ENCODE data around the gene CDH4.

The CDH4 gene

DNA sequence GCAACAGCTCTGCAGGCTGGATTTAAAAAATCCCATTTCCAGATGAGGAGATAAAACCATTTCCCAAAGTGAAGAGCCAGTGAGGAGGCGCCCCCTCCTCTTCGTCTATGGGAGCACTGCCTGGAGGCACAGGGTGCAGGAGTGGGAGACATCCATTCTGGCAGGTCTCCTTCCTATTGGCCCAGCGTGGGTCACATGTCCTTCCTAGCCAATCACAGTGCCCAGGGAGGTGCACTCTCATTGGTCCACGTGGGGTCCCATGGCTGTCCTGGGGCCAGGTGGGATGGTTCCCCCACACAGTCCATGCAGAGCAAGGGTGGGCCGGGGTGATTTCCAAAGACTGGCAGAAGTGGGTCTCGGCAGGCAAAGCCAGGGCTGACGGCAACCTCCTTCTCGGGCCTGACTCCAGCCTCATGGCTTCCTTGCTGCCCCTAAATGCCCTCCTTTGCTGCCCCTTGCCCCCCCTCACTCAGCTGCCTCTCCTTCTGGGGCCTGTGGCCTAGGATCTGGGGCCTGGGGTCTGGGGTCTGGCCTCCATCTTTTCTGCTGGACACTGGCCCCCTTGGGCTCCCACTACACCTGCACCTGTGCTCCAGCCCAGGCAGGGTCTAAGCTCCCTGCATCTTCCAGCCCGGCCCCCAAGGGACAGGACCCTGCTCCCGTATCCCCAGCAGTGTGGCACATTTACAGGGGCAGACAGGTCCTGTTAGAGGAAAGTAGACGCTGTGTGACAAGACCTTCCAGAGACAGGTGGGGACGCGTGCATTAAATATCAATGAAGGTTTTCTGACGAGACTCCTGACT is 581.9 kb downstream of the CDH4 start:
- TF ChIP-seq, protein P1, sequence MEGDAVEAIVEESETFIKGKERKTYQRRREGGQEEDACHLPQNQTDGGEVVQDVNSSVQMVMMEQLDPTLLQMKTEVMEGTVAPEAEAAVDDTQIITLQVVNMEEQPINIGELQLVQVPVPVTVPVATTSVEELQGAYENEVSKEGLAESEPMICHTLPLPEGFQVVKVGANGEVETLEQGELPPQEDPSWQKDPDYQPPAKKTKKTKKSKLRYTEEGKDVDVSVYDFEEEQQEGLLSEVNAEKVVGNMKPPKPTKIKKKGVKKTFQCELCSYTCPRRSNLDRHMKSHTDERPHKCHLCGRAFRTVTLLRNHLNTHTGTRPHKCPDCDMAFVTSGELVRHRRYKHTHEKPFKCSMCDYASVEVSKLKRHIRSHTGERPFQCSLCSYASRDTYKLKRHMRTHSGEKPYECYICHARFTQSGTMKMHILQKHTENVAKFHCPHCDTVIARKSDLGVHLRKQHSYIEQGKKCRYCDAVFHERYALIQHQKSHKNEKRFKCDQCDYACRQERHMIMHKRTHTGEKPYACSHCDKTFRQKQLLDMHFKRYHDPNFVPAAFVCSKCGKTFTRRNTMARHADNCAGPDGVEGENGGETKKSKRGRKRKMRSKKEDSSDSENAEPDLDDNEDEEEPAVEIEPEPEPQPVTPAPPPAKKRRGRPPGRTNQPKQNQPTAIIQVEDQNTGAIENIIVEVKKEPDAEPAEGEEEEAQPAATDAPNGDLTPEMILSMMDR (conservative IDR thresholded peaks at IDR 0.05; ENCODE audit: low read depth, low read length): no peak
- no peak for DNase-seq (ENCODE audit: low read depth)
- no peak overlapping the region for H3K4me3 ChIP-seq (ENCODE audit: low read length)

DNA sequence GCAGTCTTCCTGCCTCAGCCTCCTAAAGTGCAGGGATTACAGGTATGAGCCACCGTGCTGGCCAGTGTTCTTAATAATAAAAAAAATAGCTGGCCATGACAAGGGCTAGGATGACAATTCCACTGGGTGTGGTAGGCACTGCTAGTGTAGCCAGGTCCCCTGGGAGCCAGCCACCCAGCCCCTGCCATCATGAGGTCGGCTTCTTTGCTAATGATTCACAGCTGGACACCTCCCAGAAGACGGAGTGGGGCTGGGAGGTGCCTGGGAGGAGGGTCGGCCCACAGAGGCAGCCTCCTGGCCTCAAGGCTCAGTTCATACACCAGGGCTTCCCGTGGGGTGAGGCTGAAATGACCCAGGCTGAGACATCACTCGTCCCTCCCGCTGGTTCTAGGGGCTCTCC is 583.2 kb downstream of the CDH4 start:
- H3K4me3 ChIP-seq (ENCODE audit: low read length): no peak overlapping the region
- TF ChIP-seq, protein P1 (conservative IDR thresholded peaks at IDR 0.05; ENCODE audit: low read depth, low read length): no peak
- DNase-seq (ENCODE audit: low read depth): no peak

DNA sequence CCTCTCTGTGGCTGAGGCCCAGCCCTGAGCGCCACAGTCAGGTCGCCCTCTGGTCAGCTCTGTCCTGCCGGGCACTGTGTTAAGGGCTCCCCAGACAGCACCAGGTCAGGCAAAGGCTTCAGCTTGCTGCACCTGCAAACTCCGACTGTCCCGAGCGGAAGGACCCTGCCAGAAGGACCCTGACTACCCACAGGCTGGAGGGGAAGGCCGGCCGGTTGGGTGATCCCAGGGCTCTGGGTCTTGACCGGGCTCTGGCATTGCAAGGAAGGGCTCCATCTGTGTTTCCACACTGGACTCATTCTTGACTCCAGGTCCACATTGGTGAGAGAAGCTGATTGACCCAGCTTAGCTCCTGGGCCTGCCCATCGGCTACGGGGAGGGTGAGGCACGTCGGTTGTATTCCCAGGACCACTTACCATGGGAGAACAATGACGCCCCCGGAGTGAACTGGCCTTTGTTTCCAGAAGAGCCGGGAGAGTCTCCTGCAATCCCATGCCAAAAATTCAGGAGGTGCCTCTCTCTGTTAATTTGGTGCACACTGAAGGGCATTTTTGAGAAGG is 583.8 kb downstream of the CDH4 start:
- DNase-seq (ENCODE audit: low read depth): no peak
- H3K4me3 ChIP-seq (ENCODE audit: low read length): no peak overlapping the region
- TF ChIP-seq, protein P1 (conservative IDR thresholded peaks at IDR 0.05; ENCODE audit: low read depth, low read length): no peak

DNA sequence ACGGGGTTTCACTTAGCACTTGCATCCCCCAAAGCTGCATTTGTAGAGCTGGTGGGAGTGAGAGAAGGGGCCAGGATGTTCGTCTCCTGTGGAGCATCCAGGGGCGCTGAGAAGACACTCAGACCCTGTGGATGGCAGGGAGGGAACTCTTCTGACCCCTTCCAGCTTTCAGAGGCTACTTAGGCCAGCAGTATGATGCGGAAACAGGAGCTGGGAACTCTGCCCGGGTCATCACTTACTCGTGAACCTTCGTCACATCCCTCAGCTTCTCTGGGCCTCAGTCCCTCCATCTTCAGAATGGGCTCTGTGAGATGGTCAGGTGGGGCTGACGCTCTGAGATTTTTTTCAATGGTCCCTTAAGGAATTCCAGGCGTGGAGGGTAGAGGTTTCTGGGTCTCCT is 585.1 kb downstream of the CDH4 start:
- DNase-seq (ENCODE audit: low read depth): no peak
- no peak overlapping the region for H3K4me3 ChIP-seq (ENCODE audit: low read length)
- TF ChIP-seq, protein P1 (conservative IDR thresholded peaks at IDR 0.05; ENCODE audit: low read depth, low read length): no peak

DNA sequence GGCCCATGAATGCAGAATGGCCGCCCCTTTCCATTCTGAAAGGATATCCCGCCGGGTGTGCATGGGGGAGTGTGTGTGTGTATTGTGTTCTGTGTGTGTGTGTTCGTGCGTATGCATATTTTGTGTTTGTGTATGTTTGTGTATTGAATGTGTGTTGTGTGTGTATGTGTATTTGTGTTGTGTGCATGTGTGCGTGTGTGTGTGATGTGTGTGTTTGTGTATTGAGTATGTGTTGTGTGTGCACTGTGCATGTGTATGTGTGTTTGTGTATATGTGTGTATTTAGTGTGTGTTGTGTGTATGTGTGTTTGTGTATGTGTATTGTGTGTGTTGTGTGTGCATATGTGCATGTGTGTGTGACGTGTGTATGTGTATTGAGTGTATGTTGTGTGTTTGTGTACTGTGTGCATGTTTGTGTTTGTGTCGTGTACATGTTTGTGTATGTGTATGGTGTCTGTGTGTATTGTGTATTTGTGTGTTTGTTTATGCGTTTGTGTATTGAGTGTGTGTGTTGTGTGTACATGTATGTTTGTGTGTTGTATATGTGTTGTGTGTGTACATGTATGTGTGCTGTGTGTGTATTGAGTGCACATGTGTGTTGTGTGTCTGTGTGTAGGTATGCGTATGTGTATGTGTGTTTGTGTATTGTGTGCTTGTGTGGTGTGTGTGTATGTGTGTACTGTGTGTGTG is 587.3 kb downstream of the CDH4 start:
- no peak for DNase-seq (ENCODE audit: low read depth)
- no peak overlapping the region for H3K4me3 ChIP-seq (ENCODE audit: low read length)
- TF ChIP-seq, protein P1 (conservative IDR thresholded peaks at IDR 0.05; ENCODE audit: low read depth, low read length): no peak

DNA sequence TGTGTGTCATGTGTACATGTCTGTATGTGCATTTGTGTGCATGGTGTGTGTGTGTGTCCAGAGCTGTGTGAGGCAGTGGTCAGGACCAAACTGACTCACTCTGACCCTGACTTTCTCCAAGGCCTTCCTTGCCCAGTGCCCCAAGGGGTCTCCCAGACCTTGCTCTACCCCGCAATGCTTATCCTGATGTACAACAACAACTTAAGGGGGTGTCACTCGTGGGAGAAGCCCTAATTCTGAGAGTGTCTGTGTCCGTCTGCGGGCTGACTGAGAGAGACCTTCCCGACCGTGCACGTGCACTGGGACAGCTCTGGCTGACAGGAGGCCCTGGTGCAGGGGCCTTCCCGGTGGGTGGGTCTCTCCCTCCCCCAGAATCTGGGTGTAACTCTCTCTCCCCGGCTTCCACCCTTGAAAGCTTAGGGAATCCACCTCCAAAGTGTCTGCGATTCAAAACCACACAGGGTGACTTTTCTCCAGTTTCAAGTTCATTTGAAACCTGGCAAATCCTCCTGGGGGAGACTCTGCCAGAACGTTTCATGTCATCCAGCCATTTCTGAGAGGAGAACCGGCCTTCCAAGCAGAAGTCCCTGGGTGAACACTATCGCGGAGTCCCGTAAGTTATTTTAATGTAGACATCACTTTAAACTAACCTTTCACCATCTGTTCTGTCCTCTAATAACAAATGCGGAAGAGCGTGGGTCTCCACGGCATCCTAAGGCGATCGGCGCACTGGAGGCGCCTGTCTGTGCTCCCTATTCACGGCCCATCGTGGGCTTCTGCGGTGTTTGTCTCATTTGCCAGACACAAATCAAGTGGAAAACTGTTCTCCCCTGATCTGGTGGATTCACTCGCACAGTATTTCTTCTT is 588.1 kb downstream of the CDH4 start:
- DNase-seq (ENCODE audit: low read depth): no peak

More for the DNA sequence above, 588.1 kb downstream of the CDH4 start:
- H3K4me3 ChIP-seq (ENCODE audit: low read length): no peak overlapping the region
- TF ChIP-seq, protein P1 (conservative IDR thresholded peaks at IDR 0.05; ENCODE audit: low read depth, low read length): no peak
